GM19238 (cell line): ENCODE results near the gene ADD1.

Experiments used
- DNase-seq: peaks from one replicate; pipeline ENCODE4 v3.0.0; 2011; ENCODE audit warnings: low spot score; ENCODE audit not compliant: insufficient read length

Gene ADD1

DNA sequence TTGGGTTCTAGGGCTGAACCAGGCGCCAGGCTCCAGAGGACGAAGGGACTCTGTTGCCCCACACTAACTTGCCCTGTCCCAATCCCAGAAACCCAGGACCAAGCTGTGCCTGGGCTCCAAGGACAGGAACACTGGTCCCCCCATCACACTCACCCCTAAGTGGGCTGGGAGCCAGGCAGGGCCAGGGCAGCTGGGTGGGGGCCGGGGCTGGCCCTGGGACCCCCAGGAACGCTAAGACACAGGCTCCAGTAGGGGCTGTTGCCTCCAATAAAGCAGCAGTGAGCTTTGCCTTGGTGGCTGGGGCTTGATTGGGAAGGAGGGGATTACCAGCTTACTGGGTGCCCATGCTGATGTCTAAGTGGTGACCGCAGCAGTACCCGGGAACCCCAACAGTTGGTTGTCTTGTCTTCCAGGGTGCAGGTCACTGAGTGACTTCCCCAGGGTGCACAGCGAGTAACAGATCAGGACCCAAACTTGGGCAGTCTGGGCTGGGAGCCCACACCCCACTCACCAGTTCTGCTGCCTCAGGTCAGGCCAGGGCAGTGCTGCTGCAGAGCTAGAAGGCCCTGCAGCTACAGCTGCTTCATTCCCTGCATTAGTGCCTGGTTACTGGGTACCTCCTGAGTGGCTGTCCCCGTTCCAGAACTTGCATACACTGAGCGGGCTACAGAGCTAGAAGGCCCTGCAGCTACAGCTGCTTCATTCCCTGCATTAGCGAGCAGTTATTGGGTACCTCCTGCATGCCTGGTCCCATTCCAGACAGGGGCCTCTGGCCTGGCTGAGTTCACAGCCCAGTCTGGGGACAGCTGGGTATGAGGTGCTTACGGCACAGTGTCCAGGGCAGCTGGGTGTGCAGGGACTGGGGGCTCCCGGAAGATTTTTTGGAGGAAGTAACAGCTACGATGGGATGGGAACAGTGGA is 9.4 kb upstream of the ADD1 start:
- DNase-seq, result no peak

DNA sequence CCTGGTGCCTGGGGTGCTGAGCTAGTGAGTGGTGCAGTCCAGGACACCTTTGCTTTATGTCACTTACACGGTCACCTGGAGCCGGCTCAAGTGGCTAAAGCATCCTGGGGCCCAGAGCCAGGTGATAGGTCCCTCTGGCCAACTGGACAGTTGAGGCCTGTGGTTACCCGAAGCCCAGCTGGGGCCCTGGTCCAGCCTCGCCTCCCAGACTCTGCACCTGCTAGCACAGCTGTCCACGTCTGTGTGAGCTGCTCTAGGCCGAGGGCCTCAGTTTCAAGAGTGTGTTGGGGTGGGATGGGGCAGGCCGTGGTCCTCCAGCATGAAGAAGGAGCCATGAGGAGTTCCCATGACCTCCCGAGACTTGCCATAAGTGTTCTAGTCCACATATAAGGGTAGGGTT is 7.7 kb upstream of the ADD1 start:
- DNase-seq, result no peak

DNA sequence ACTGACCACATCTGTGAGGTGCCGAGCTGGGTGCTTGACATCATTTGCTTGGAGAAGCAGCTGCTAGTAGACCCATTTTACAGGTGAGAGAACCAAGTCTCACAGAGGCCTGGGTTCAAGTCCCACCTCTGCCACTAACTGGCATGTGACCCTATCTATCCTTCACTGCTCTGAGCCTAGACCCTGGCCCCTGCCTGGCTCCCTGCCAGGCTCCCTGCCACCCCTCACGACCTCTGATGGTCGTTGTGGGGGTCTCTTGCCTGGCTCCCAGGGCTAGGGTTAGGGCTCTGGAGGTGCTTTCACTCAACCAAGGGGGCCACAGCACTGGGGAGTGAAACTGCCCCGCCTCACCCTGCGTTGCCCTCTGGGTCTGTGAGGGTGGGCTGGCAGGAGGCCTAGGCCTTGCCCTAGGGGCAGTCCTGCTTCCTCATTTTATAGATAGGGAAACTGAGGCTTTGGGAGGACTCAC is 7.2 kb upstream of the ADD1 start:
- no peak for DNase-seq

DNA sequence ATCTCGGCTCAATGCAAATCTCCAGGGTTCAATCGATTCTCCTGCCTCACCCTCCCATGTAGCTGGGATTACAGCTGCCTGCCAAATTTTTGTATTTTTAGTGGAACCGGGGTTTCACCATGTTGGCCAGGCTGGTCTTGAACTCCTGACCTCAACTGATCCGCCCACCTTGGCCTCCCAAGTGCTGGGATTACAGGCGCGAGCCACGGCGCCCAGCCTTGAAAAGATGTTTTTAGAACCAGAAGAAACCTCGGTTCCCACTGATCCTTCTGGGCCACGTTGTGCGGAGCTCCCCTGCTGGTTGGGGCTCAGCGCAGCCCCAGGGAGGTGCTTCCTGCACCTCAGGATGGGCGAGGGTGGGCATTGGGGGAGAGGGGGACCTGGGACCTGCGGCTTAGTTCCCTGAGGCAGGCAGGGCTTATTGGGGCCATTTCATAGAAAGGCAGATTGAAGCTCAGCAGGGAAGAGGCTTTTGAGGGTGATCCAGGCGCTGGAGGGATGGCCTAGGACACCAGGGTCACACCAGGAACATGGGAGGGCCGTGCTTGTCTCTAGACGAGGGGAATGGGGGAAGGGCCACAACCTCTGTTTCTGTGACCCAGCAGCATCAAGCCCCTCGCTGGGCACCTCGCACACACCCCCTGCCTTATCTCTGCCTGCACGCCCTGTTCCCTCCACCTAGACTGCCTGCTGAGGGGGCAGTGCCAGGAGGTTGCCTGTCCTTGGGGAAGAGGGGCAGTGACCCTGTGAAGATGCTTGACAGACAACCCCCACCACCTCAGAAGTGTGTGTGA is 6.3 kb upstream of the ADD1 start:
- DNase-seq, result no peak

DNA sequence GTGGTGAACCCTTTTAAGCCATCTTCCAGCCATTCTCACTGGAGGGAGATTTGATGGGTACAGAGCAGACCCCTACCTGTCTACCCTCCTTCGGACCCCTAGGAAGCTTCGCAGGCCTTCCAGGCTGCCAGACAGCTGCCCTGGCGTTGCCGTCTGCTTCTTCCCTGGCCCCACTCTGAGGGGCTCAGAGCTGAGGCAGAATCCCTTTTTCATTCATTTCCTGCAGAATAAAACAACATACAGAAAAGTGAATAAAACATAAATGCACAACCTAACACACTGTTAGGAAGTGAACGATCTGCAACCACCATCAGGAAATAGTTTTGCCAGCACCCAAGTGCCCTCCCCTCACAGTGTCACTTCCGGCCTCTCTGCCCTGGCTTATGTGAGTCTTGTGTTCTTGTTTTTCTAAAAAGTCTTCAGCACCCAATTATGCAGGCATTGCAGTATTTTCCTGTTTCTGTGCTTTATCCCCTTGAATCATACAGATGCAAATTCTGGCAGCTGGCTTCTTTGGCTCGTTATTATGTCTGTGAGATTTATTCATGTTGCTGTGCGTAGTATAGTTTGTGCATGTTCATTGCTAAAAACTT is 5.6 kb upstream of the ADD1 start:
- no peak for DNase-seq

DNA sequence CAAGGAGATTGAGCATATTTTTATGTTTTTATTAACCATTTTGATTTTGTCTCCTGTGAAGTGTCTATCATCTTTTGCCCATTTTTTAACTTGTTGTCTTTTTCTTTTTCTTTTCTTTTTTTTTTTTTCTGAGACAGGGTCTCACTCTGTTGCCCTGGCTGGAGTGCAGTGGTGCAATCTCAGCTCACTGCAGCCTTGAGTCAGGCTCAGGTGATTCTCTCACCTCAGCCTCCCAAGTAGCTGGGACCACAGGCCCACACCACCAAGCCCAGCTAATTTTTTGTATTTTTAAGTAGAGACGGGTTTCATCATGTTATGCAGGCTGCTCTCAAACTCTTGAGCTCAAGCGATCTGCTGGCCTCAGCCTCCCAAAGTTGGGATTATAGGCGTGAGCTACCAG is 4.6 kb upstream of the ADD1 start:
- no peak for DNase-seq

DNA sequence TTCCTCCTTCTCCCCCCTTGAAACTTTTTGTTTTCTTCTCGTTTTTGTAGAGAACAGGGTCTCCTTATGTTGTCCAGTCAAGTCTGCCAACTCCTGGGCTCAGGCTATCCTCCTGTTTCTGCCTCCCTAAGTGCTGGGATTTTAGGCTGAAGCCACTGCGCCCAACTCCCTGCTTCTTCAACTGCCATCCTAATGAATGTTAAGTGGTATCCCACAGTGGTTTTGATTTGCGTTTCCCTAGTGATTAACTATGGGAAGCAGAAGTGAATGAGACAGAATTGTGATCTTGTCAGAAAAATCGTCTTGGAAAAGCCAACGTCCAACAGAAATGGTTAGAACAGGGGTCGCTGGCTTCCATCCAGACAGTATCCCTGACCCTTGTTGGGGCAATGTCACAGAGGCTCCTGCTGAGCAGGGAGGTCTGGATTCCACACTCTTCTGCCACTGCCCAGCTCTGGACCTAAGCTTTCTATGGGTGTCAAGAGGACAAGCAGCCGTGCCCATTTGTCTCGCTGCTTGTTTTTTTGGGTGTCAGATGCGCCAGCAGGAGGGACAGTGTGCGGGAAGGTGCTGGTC is 869 bp upstream of the ADD1 start:
- no peak for DNase-seq

DNA sequence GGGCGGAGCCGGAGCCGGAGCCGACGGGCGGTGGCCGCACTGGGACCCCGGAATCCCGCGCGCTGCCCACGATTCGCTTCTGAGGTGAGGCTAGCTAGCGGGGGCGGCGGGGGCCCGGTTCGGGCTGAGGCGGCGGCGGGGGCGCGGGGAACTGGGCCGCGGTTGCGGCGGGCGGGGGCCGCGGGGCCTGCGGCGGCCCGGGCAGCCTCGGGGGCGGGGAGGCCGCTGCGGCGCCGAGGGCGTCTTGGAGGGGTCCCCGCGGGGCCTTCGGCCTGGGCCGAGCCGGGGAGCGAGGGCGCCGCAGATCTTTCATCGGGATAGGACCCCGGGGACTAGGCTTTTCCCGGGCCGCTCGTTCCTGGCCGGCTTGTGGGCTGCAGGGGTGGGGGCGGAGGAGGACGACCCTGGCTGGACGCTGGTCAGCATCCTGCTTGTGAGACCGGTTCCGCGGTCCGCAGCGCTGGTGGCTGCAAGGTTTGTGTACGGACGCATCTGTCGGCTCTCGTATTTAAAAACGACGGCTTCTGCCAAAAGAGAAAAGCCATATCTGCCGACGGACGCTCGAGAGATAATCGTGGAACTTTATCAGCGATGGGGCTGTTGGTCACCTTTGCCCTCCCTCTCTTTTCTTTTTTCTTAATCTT is 419 bp downstream of the ADD1 start:
- DNase-seq, result no peak

DNA sequence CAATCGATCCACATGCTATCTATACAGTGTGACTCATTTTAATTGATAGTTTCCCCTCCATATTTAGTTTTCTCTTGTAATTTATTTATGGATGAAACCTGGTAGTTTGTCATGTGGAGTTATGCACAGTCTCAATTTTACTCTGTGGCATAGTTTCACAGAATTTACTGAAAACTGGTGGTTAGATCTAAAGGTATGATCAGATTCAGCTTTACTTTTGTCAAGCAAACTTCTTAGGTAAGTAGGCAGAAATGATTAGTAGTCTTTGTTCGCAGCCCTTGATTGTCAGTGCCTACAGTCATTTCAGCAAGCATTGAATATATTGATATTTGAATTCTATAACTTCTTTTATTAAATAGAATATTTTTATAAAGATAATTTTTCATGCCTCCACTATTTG is 2.5 kb downstream of the ADD1 start:
- DNase-seq, result no peak

DNA sequence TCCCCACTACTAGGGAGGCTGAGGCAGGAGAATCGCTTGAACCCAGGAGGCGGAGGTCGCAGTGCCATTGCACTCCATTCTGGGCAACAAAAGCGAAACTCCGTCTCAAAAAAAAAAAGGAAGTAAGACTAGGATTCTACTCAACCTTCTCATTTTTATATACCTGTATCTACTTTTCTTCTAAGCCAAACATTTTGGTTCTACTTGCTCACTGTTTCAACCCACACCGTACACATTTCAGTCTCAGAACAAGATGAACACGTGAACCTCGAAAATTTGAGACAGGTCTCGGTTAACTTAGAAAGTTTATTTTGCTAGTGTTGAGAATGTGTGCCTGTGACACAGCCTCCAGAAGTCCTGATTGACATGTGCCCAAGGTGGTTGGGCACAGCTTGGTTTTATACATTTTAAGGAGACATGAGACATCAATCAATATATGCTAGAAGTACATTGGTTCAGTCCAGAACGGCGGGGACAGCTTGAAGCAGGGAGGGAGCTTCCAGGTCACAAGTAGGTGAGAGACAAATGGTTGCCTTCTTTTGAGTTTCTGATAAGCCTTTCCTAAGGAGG is 3.7 kb downstream of the ADD1 start:
- no peak for DNase-seq

DNA sequence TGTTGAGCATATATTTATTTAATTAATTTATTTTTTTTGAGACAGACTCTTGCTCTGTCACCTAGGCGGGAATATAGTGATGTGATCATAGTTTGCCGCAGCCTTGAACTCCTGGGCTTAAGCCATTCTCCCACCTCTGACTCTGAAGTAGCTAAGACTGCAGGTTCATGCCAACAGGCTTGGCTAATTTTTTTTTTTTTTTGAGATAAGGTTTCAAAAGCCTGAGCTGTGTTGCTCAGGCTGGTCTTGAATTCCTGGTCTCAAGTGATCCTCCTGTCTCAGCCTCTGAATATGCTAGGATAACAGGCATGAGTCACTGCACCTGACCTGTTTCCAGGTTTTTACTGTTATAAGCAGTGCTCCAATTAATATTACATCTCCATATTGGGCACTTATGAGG is 4.8 kb downstream of the ADD1 start:
- DNase-seq, result no peak

DNA sequence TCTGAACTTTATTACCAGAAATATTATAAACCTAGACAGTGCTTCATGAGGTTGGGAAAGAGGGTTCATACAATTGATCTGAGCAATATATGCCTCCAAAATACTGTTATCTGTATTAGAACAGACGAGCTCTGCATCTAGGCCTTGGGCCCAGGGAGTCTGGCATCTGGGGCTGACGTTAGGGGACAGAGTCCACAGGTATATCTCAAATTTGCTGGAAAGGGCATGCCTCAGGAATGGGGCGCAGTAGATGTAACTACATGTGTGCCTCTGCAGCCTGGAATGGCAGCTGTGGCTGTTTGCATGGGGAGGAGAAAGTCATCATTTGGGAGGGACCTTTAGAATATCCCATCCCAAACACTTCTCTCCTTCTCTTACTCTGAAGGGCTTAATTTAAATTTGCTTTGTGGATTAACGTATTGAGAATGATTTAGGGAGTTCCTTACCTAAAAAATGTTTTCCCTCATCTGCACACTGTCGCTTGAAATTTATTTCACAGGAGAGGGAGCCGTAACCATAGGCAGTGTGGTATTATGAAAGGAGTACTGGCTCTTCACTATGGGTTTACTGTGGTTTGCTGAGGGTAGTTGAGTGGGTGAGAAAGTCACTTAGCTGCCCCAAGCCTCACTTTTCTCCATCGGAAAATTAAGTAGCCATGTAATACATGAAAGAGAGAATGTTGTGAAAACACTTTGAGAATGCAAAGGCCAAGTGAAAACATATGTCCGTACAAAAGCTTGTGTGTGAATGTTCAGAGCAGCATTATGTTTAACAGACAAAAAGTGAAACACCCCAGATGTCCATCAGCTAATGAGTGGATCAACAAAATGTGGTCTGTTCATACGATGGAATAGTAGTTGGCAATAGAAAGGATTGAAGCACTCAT is 5.9 kb downstream of the ADD1 start:
- DNase-seq, result no peak

DNA sequence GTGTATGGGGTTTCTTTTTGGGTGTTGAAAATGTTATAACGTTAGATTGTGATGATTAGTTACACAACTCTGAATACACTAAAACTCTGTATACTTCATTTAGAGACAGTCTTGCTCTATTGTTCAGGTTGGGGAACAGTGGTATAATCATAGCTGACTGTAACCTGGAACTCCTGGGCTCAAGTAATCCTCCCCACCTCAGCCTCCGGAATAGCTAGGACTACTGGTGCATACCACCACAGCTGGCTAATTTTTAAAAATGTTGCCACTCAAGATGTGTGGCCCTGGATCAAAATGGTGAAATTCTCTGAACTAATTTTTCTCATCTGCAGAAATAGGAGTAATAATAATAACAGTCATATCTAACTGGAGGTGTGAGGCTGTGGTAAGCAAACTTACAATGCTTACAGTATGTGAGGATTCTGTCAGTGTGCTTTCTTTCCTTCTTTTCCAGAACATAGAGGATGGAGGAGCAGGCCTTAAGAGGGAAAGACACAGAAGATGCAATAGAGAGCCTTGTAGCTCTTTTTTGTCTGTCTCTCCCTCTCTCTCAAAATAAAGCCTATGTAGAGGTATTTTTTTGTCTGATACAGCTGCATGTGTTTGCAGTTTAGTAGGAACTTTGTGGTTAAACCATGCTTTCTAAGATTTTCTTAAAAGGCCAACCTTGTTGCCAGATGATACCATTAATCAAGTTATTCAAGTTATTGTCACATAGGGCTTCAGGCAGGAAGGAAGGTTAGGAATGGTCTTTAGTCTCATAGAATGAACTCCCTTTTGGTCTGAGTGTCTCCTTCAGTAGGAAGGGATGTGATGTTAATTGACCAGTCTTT is 7.5 kb downstream of the ADD1 start:
- no peak for DNase-seq

DNA sequence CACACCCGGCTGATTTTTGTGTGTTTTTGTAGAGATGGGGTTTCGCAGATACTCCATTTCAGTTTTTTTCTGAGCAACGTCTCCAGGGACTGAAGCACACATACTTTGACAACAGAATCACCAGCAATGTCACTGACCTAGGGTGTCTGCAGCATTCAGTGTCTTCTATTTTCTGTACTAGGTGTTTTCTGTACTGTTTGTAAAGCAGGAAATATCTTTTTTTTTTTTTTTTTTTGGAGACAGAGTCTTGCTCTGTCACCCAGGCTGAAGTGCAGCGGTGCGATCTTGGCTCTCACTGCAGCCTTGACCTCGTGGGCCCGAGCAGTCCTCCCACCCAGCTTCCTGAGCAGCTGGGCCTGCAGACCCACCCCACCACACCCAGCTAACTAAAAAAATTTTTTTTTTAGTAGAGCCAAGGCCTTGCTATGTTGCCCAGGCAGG is 8.9 kb downstream of the ADD1 start:
- DNase-seq, result no peak

DNA sequence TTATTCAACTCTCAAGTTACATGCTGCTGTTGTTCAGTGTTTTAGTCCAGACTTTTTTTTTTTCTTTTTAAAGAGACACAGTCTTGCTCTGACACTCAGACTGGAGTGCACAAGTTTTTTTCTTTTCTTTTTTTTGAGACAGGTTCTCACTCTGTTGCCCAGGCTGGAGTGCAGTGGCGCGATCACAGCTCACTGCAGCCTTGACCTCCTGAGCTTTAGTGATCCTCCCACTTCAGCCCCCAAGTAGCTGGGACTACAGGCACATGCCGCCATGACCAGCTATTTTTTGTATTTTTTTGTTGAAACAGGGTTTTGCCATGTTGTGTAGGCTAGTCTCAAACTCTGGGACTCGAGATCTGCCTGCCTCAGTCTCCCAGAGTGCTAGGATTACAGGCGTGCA is 11.9 kb downstream of the ADD1 start:
- no peak for DNase-seq

DNA sequence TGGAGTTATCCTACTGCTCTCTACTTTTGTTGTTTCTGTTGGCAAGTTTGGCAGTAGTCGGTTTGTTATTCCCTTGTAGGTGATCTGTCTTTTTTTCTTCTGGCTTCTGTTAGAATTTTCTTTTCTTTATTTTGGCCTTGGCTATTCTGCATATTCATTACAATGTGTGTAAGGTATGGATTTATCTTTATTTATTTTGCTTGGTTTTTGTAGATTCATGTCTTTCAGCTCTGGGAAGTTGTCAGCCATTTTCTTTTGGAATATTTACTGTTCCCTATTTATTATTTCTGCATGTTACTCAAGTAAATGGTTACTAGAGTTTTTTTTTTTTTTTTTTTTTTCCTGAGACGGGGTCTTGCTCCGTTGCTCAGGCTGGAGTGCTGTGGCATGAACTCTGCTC is 12.6 kb downstream of the ADD1 start:
- no peak for DNase-seq

DNA sequence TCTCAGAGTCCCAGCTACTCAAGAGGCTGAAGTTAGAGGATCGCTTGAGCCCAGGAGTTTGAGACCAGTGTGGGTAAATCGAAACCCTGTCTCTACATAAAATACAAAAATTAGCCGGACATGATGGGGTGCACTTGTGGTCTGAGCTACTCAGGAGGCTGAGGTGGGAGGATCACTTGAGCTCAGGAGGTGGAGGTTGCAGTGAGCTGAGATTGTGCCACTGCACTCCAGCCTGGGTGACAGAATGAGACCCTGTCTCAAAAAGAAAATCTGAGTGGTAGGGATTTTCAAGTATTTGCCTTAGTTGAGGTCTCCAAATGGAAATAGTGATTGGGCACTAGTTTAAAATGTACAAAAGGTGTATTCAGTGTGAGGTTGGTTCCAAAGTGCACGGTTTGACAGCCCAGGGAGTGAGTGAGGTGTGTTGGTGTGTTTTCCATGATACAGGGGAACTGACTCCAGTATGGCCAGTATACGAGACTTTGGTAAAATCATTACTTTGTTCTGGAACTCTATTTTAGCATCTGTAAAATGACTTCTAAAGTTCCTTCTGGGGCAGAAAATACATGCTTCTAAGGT is 13.8 kb downstream of the ADD1 start:
- no peak for DNase-seq

DNA sequence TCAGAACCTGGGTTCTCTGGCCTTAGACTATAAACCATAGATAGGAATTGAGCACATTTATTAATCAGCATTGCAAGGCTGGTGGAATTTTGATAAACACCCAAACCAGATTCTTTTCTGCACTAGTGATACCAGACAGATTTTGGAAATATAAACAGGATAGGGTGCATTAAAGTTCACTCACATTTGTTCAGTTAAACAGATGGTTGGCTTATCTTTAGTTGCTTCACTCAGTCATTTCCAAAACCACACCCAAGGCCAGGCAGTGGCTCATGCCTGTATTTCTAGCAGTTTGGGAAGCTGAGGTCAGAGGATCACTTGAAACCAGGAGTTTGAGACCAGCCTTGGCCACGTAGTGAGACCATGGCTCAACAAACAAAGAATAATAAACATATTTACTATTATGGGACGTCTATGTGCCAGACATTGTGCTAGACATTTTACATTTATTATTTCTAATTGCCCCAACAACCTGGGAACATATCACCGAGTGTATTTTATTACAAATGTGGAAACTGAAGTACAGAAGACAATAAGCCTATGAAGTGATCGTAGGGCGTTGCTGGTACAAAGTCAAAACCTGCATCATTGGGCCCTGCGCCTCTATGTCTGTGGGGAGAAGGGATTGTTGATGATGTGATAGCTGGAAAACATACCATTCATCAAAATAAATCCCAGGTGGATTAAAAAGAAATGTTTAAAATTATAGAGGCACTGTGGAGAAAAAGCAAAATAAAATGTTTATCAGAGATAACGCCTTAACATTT is 15.0 kb downstream of the ADD1 start:
- no peak for DNase-seq
